Mucosa of rectum (tissue), 2 donors: ENCODE measurements around the gene SAPCD2.

ENCODE experiments used
- H3K27ac ChIP-seq, 2 donors: one replicate each; pipeline ENCODE4 v1.7.0; 2013; ENCODE audit warnings: inconsistent platforms in 2 of 2, low read depth in 2 of 2, low read length in 2 of 2
- H3K27me3 ChIP-seq, 2 donors: one replicate each; pipeline ENCODE4 v1.7.0; 2013; ENCODE audit warnings: low read length in 2 of 2; ENCODE audit not compliant: control insufficient read depth in 2 of 2, insufficient read depth in 2 of 2
- H3K36me3 ChIP-seq, 2 donors: one replicate each; pipeline ENCODE4 v1.7.0; 2013; ENCODE audit warnings: low read length in 2 of 2; ENCODE audit not compliant: control insufficient read depth in 2 of 2, insufficient read depth in 2 of 2
- H3K4me1 ChIP-seq, 2 donors: one replicate each; pipeline ENCODE4 v1.7.0; 2013; ENCODE audit warnings: low read length in 2 of 2, mild to moderate bottlenecking in 1 of 2; ENCODE audit not compliant: control insufficient read depth in 2 of 2, insufficient read depth in 2 of 2
- H3K4me3 ChIP-seq, 2 donors: one replicate each; pipeline ENCODE4 v1.7.0; 2013; ENCODE audit warnings: low read length in 2 of 2
- H3K9ac ChIP-seq, 2 donors: one replicate each; pipeline ENCODE4 v1.7.0; 2013; ENCODE audit warnings: low read length in 2 of 2, low read depth in 1 of 2, mild to moderate bottlenecking in 1 of 2
- H3K9me3 ChIP-seq, 2 donors: one replicate each; pipeline ENCODE4 v1.7.0; 2013; ENCODE audit warnings: low read length in 2 of 2; ENCODE audit not compliant: control insufficient read depth in 2 of 2
- donor health status: healthy.
- donor health status: Normal muscosa, but diverticular disease.

The SAPCD2 gene

DNA sequence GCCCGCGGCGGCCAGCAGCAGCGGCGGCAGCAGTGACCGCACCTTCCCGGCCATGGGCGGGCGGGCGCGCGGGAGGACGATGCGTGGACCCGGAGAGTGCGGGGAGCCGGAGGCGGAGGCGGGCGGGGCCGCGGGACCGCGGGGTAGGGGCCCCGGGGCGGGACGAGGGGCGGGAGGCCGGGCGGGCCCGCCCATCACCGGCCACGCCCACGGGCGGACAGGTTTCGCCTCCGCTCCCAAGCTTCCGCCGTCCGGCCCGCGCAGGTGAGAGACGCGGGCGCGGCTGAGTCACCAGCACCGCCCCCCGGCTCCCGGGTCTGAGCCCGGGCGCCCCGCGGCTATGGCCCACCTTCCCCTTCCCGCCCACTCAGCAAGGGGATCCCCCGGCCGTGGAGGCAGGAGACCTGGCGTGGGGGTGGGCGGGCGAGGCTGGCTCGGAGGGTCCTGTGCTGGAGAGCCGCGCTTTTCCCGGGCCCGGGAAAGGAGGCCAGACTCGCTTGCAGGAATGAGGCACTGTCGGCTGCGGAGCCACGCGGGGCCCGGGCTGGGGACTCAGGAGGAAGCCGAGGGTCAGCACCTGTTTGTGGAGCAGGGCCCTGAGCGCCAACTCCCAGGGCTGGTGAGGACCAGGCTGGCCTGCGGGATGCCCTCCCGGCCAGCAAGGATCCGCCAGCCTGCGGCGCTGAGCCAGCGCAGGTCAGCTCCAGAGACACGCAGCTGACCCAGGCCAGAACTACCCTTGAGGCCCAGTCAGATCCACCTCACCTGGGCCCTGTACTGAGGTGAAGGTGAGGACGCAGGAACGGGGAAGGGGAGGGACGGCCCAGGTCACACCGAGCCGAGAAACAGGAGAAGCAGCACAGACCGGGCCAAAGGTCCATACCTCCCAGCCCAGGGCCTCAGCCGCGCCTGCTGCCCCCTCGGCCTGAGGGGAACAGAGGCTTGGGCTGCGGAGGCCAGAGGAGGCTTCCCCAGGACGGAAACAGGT lies 16.1 kb downstream of the SAPCD2 start, which contains the start of gene ENTPD2:
TSS of gene ENTPD2 (minus strand) at position 118 of the 988 bp plus-strand sequence. CDS start at position 54, 64 bp downstream.
- Histone ChIP-seq H3K36me3 (no peaks in the 10 kb centered on the region), H3K27me3 (peaks cover 4 to 14% of the 10 kb centered on the region in 2 donors), H3K9me3 (no peaks in the 10 kb centered on the region), H3K27ac (peak within 1 kb of the TSS; percentile 82 to 86), H3K4me1 (peaks cover 42 to 43% of the 10 kb centered on the region in 2 donors), H3K4me3 (peak within 1 kb of the TSS; percentile 59 to 61), H3K9ac (peak within 1 kb of the TSS; percentile 65 to 69)

DNA sequence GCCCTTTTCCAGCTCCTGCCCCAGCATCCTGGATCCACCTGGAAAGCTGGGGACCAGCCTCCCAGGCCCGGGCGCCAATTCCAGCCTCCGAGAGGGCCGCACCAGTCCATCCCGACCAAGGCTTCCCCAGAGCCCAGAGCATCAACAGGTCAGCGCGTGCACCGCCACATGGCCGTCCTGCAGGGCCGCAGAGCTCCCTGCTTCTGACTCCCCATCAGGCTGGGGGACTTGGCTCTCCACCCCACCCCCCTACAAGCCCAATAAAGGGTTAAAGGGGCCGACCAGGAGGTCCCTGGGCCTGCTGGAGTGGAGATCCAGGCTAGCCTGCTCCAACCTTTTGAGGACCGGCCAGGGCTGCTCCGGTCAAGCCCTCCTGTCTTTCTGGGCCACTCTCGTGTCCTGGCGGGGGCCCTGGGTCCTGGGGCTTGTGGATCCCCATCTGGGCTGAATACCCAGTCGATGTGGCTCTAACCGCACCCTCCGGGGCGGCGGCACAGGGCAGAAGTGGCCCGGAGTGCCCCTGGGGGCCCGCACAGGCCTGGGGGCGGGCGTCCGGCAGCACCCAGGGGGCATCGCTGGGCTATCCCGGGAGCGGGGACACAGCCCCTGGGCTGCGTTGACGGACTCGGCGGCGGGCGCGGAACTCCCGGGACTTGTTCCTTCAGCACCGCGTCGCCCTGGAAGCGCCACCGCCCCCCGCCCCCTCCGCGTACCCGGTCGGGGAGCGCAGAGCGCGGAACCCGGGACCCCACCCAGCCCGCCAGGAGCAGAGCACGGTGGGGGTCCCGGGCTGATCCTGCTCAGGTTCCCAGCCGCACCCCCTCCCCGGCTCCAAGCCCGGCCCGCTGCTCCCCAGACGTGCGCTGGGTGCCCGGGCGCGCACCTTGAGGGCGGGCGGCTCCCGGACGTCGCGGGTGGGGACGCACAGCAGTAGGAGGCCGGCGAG lies 17.1 kb downstream of the SAPCD2 start:
- Histone ChIP-seq H3K27me3 (peaks cover 6 to 17% of the 10 kb centered on the region in 2 donors), H3K4me1 (peaks cover 38 to 42% of the 10 kb centered on the region in 2 donors), H3K36me3 (no peaks in the 10 kb centered on the region), H3K27ac (peak overlapping the region in 1 of 2 donors; percentile 86), H3K4me3 (peak overlapping the region; percentile 13 to 44), H3K9ac (peak overlapping the region; percentile 24 to 53), H3K9me3 (no peaks in the 10 kb centered on the region)

DNA sequence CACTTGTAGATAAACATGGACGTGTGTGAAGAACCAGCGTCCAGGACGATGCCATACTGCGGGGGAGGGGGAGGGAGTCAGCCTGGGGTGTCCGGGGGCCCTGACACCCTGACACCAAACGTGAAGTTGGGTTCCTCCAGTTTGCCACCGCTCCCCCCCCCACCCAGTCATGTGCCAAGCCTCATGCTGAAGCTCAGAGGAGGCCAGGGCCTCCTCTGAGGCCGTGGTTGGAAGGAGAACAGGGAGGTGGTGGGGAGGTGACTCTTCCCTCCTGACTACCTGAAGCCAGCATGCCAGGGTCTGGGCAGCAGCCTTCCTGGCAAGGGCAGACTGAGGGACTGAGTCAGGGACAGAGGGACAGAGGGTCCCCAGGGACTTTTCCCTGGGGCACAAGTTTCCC lies 18.1 kb downstream of the SAPCD2 start:
- Histone ChIP-seq H3K4me1 (peaks cover 29 to 33% of the 10 kb centered on the region in 2 donors), H3K27me3 (peaks cover 9 to 26% of the 10 kb centered on the region in 2 donors), H3K36me3 (no peaks in the 10 kb centered on the region), H3K4me3 (no peak overlapping the region), H3K9ac (no peak overlapping the region), H3K9me3 (no peaks in the 10 kb centered on the region), H3K27ac (no peak overlapping the region)

DNA sequence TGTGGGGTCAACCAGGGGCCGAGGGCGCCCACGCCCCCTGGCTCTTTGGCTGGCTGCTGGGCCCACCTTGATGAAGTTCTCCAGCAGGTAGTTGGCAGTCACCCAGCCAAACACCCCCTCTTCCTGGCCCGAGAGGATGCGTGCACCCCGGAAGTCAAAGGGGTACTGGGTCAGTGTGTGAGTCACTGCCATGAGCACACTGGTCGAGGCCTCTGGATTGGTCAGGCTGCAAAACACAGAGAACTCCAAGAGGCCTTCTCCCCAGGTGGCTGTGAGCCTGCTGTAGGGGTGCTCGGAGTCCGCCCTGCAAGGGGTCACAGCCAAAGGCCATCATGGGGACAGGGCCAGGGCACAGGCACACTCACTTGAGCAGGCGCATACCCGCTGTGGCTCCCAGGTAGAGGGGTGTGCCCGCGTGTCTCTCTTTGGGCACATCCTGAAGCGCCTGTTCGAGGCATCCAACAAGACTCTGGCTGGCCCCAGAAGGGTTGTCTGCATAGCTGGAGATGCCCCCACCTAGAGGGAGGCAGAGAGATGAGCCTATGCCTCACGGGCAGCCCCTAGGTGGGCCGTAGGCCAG lies 19.1 kb downstream of the SAPCD2 start:
- Histone ChIP-seq H3K9me3 (no peaks in the 10 kb centered on the region), H3K27me3 (peaks cover 11 to 28% of the 10 kb centered on the region in 2 donors), H3K4me3 (no peak overlapping the region), H3K9ac (no peak overlapping the region), H3K4me1 (peaks cover 25 to 30% of the 10 kb centered on the region in 2 donors), H3K27ac (no peak overlapping the region), H3K36me3 (no peaks in the 10 kb centered on the region)

DNA sequence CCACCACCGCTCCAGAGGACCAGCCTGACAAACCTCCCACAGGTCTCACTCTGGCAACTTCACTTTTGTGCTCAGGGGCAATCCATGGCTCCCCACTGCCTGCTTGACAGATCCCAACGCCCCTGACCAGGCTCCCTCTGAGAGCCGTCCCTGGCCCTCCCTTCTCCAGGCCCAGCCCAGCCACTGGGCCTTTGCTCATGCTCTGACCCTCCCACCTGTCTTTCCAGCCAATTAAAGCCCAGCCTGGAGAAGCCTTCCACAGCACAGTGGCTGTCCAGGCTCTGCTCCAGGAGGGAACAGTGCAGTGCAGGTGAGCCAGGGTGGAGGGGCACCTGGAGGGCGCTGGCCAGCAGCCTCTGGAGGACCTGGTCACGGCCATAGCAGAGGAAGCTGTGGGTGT lies 19.8 kb downstream of the SAPCD2 start:
- Histone ChIP-seq H3K36me3 (no peaks in the 10 kb centered on the region), H3K9ac (no peak overlapping the region), H3K9me3 (no peaks in the 10 kb centered on the region), H3K27me3 (peaks cover 11 to 28% of the 10 kb centered on the region in 2 donors), H3K27ac (no peak overlapping the region), H3K4me1 (peaks cover 22 to 28% of the 10 kb centered on the region in 2 donors), H3K4me3 (no peak overlapping the region)

GRCh38 chr9:137049544-137050449 lies 20.6 kb downstream of the SAPCD2 start:
- H3K36me3 ChIP-seq, result no peaks in the 10 kb centered on the region
- peaks cover 11 to 32% of the 10 kb centered on the region in 2 donors for H3K27me3 ChIP-seq
- no peaks in the 10 kb centered on the region for H3K9me3 ChIP-seq
- peaks cover 20 to 27% of the 10 kb centered on the region in 2 donors for H3K4me1 ChIP-seq
- H3K4me3 ChIP-seq, result no peak overlapping the region
- no peak overlapping the region for H3K27ac ChIP-seq
- no peak overlapping the region for H3K9ac ChIP-seq

GRCh38 chr9:137048655-137049543 lies 21.5 kb downstream of the SAPCD2 start:
- no peaks in the 10 kb centered on the region for H3K9me3 ChIP-seq
- H3K4me1 ChIP-seq, result peaks cover 23 to 29% of the 10 kb centered on the region in 2 donors
- peaks cover 11 to 36% of the 10 kb centered on the region in 2 donors for H3K27me3 ChIP-seq
- no peak overlapping the region for H3K4me3 ChIP-seq
- H3K9ac ChIP-seq, result no peak overlapping the region
- no peak overlapping the region for H3K27ac ChIP-seq
- H3K36me3 ChIP-seq, result no peaks in the 10 kb centered on the region

- Histone ChIP-seq H3K36me3 (no peaks in the 10 kb centered on the region), H3K27ac (peak within 1 kb of the TSS; percentile 70 to 76), H3K4me1 (peaks cover 20 to 25% of the 10 kb centered on the region in 2 donors), H3K27me3 (peaks cover 11 to 24% of the 10 kb centered on the region in 2 donors), H3K4me3 (peak within 1 kb of the TSS; percentile 61 to 62), H3K9ac (peak within 1 kb of the TSS; percentile 24 to 39), H3K9me3 (no peaks in the 10 kb centered on the region)
Observed at GRCh38 chr9:137046088-137046787, 24.1 kb downstream of the SAPCD2 start, which contains the start of gene NPDC1. NPDC1 (minus strand) TSS chr9:137046177; CDS start chr9:137045989, 188 bp downstream.
